GM18526 (cell line): ENCODE results near the gene PARM1.
A peak's percentile ranks its signal among the peaks of the same experiment; 100 is the strongest.

Experiments
- POLR2A ChIP-seq: IDR thresholded peaks from 3 replicates; pipeline ENCODE4 v1.6.1; 2011; ENCODE audit not compliant: insufficient read length; ENCODE audit errors: extremely low read depth

The PARM1 gene, protein sequence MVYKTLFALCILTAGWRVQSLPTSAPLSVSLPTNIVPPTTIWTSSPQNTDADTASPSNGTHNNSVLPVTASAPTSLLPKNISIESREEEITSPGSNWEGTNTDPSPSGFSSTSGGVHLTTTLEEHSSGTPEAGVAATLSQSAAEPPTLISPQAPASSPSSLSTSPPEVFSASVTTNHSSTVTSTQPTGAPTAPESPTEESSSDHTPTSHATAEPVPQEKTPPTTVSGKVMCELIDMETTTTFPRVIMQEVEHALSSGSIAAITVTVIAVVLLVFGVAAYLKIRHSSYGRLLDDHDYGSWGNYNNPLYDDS

DNA sequence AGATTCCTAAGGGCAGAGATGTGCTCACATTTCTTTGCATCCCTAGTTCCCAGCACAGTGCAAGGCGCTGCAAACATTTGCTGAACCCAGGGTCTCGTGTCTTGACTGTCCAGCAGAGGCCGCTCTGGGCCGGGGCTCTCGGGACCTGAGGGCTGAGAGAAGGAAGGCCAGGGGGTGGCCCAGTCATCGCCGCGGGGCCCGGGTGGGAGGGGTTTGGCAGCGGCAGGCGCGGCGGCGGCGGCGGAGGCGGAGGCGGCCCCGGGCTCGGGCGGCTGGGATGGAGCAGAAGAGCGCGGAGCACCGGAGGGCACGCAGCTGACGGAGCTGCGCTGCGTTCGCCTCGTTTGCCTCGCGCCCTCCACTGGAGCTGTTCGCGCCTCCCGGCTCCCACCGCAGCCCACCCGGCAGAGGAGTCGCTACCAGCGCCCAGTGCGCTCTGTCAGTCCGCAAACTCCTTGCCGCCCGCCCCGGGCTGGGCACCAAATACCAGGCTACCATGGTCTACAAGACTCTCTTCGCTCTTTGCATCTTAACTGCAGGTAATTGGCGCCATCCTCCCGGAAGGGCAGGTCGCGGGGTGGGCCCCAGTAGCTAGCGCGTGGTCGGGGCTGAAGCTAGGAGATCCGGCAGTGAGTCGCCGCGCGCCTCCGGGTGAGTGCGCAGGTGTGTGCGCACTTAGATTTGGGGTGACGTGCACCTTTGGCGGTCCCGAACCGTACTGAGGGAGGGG is at the start of gene PARM1:
PARM1 (plus strand) TSS at position 285 of the 730 bp plus-strand sequence; CDS start at position 497, 212 bp downstream.
- TF ChIP-seq POLR2A, result peak; percentile 54

DNA sequence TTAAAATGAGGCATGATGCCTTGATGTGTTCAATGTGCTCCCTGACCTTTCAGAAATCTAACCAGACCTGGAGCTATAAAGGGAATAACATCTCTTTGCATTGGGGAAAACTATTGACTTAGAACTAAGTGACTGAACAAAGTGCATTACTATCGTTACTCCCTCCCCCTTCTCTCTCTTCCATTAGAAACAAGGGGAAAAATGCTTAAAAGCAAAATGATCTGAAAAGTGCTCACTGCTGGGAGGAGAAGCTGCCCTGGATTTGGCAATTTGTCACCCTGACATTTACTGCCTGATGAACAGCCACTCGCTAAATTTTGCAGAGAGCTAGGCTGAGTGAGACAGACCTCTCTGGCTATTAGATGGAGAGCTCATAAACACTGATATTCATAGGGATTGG is 48.6 kb upstream of the PARM1 start:
- no peak for TF ChIP-seq POLR2A

DNA sequence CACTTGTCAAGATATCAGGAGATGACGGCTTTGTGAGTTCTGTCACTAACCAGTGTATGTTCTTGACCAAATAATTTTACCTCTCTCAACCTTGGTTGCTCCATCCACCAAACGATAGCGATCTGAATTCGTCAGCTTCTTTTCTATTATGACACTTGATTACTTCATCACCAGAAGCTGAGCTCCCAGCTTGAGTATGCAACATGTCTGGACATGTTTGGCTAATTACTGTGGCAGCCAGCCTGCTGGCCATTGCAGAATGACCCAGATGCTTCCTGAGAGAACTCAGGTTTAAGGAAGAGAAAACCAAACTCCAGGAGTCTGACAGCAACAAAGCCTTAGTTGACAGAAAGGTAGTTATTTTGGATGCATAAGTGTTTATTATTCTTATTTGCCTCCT is 46.4 kb upstream of the PARM1 start:
- no peak for TF ChIP-seq POLR2A

DNA sequence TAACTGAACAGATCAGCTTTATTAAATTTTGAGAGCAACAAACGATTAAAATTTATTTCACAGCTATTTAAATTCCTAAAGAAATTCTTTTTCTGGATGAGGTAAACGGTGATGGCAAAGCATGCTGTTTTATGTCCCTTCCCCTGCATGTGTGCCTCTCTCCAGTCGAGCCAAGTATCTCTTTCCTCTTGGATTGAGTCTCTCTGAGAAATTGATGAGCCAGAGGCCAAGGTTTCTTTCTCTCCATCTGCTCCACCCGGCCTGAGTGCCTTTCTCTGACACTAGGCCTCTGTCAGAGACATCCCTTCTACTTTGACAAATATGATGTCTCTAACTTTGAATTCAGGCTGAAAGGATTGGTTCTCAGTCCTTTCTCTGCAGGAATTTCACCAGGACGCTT is 42.6 kb upstream of the PARM1 start:
- no peak for TF ChIP-seq POLR2A

DNA sequence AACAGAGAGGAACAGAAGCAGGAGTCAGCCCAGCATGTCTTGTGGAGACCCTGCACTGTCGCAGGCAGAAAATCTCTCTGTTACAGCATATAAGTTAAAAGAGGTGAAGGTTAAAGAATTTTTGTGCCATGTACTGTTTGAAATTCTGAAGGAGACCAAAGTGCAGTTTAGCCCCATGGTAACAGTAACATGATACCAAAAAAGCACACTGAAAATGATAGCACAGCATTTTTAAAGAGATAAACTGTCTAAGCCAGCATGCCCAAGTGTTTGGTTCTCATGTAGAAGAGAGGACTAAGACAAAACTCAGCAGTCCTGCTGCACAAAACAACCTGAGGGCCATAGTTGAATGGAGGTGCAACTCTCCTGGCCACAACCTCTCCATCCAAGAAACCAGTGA is 41.9 kb upstream of the PARM1 start:
- TF ChIP-seq POLR2A, result no peak

DNA sequence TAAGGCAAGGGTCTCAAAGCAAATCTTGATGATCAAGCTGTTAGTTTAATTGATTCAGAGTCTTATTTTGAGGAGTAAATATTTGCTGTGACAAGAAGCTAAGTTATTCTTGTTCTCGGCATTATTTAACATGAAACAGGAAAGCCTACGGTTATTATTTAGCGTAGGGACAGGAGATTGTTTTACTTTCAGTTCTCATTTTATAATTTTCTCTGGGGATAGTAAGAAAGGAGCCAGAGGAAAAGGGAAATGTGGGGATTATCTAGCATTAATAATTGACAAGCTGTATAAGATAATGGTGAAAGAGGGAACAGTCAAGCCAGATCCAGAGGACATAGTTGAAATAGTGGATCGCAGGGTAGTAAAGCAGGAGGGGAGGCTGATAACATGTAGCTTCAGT is 39.7 kb upstream of the PARM1 start:
- TF ChIP-seq POLR2A, result no peak

DNA sequence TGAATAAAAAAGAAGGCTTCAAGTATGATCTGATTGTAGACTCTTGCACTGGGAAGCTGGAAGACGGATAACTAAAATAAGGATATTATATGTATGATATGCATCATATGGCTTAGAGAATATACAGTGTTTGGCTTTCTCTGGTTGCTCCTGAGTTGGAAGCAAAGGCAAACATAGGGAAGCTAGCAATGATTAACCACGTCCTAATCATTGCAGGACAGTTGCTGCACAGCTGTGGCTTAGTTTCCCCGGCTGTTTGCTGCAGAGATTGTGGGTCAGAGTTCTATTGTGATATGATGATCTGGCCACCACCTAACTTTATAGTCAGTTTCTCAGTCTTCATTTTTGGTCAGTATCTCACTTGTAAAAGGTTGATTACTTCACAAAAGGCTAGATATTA is 36.3 kb upstream of the PARM1 start:
- no peak for TF ChIP-seq POLR2A

DNA sequence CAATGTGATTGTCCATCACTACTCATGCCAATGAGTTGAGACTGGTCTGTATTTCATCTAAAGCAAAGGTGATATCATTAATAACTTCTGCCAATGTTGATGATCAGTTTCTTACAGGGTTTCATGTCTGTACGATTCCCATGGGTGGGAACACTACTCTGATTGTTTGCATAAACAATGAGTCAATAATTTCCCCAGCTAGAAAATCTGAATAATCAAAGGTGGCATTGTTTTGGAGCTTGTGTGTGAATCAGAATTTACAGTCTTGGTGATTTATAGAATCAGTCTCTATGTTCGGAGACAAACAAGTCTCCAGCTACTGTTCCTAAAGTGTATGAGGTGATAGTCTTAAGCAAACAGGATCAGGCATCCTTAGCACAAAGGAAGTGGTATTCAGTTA is 35.5 kb upstream of the PARM1 start:
- TF ChIP-seq POLR2A, result no peak

DNA sequence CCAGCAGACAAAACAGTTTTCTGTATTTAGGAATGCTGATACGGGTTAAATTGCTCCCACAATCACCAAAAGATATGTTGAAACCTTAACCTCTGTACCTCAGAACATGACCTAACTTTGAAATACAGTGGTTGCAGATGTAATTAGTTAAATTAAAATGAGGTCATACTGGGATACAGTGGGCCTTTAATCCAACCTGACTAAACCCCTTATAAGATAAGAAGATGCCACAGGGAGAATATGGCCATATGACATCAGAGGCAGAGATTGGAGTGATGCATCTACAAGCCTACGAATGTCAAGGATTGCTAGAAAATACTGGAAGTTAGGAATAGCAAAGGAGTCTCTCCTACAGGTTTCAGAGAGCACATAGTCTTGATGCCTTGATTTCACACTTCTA is 32.1 kb upstream of the PARM1 start:
- no peak for TF ChIP-seq POLR2A

DNA sequence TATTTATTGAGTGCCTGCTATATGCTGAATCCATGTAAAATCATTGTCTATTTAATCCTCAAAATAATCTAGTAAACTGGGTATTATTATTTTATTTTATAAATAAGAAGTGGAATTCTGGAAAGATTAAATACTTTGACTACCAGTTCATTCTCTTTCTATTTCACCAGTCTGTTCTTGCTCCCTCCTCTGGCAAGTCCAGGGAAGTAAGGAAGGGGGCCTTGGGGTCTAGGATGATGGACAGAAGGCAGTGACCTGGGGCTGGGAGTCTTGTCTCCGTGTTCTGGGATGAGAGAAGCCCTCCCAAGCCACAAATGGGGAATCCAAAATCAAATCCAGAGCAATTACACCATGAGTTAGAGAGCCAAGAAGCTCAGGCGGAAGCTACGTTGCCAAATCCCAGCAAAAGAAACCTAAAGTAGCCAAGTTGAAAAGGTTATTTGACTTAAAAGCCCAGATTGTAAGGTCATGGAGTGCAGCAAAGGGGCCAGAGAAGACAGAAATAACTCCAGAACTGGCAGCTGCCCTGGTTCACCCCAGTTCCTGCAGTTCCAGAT is 28.3 kb upstream of the PARM1 start:
- no peak for TF ChIP-seq POLR2A

DNA sequence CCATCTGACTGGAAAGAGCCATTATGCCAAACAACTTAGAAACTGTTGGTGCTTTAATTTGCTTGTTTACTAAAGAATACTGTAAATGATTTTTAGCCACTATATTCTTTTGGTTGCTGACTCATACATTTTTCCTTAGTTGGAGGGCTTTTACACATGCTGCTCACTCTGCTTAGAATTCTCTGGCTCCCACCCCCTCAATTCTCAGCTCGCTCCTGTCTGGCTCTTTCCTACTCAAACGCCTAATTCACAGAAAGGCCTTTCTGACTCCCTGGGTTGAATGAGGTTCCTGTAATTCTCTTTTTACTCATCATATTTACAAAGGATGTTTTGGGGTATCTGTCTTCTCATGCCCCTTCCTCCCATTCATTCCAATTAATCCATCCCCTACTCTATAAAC is 26.1 kb upstream of the PARM1 start:
- no peak for TF ChIP-seq POLR2A

DNA sequence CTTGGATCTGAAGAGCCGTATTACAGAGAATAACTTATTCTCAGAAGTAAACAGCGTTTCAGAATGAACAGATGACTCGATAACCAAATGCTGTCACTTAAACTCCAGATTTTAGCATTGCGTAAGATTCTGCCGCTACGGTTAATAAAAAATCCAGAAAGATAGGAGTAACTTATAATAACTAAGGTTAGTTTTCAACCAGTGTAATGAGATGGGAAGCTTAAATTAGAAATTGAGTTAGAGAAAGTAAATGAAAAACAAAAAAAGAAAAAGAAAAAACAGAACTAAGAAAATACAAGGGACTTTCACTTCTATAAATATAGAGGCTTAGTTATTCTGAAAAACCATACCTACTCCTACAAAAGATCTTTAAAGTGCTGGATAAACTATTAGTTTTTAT is 13.1 kb upstream of the PARM1 start:
- TF ChIP-seq POLR2A, result no peak

DNA sequence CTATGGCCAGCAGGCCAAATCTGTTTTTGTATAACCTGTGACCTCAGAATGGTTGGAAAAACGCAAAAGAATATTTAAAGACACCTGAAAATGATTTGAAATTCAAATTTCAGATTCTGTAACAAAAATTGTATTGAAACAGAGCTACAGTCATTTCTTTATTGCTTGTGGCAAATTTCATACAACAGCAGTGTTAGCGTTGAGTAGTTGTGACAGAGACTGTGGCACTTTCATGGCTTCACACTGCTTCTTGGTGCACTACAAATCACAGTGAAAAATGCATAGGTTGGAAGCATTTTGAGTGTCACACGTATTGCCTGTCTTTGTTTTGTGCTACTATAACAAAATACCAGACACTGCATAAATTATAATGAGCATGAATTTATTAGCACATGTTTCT is 12.2 kb upstream of the PARM1 start:
- no peak for TF ChIP-seq POLR2A

DNA sequence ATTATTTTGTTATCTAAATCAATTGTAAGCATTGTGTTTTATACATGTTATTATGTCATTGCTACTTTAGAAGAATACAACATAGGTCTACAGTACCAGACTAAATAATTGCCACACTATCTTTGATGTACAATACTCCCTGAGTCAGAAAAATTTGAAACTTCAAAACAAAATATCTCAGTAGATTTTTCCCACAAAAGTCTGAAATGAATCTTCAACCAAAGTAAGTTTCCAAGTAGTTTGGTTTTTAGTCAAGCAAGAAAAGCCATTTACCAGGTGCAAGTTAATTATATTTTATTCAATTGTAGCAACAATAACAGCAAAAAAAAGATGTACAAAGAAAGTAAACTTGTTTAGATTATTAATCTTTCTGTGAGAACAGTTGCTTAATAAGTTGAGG is 11.4 kb upstream of the PARM1 start:
- TF ChIP-seq POLR2A, result no peak

DNA sequence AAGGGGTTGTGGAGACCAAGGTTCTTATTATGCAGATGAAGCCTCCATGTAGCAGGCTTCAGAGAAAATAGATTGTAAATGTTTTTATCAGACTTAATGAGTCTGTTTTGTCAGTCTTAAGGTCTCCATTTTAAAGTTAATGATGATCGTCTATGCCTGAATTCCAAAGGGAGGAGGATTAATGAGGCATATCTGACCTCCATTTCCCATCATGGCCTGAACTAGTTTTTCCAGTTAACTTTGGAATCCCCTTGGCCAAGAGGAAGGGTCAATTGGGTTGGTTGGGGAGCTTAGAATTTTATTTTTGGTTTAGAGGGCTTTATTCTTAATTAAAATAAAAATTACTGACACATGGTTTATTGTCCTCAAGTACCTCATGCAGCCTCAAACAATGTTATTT is 6.9 kb upstream of the PARM1 start:
- TF ChIP-seq POLR2A, result no peak

DNA sequence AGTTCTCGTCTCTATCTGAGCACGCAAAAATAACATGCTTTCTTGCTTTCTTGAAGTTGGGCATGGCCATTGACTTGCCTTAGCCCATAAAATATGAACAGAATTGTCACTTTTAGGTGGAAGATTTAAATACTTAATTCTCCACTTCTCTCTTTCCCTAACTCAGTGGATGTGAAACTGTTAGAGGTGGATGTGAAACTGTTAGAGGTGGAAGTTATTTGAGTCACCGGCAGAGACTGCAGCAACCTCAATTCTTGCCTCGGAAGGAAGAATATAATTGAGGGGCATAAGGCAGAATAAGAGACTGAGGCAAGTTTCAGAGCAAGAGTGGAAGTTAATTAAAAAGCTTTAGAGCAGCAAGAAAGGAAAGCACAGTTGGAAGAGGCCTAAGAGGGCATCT is 2.8 kb upstream of the PARM1 start:
- TF ChIP-seq POLR2A, result no peak
